ENCODE data around the gene WDR31.
"Not testable (repeated sequence)": the region's sequence is repeated elsewhere in the genome, so short reads cannot be mapped to it uniquely, and the experiment has no call there.

The WDR31 gene

DNA sequence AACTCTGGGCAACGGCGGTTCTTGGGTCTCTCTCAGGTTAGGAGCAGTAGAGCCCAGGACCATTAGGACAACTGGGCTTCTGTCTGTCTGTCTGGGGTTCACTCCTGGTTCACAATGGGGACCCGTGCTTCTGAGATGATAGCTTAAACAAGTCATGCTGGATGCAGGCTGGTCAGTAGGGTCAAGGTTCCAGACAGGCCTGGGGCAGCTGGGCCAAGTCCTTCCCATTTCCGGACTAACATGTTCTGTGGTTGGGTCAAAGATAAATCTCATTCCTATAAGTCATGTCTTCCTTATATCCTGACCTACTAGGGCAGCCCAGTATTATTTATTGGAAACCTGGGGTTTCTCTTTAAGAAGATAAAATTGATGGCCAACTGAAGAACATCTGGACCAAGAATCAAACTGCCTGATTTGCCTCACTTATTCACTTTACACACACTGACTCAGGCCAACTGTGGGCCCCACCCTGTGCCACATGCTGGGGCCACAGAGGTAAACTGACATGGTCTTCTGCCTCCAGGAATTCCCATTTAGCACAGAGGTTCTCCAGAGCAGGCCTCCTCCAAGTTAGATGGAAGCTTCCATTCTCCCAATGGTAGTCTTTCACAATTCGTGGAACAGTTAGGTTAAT is 28.4 kb upstream of the WDR31 start:
- no peak for DNase-seq

DNA sequence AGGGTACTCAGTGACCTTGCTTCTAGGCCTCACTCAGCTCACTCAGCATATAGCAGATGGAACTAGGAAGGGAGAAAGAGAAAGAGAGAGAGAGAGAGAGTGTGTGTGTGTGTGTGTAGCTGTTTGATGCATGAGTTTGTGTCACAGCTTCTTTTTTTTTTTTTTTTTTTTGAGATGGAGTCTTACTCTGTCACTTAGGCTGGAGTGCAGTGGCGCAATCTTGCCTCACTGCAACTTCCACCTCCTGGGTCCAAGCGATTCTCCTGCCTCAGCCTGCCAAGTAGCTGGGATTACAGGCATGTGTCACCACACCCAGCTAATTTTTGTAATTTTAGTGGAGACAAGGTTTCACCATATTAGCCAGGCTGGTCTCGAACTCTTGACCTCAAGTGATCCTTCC is 25.6 kb upstream of the WDR31 start:
- DNase-seq: not testable (repeated sequence)

DNA sequence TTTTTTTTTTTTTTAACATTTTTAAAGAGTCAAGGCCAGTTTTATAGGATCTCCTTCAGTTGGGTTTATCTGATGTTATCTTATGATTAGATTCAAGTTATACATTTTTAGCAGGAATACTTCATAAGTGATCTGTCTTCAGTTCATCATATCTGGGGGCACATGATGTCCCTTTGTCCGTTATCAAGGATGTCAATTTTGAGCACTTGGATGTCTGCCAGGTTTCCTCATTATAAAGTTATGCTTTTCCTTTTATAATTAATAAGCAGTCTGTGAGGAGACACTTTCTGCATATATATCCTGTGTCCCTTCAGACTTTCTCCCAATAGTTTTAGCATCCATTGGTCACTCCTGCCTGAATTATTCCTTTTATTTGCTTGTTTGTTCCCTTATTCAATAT is 24.9 kb upstream of the WDR31 start:
- no peak for DNase-seq

DNA sequence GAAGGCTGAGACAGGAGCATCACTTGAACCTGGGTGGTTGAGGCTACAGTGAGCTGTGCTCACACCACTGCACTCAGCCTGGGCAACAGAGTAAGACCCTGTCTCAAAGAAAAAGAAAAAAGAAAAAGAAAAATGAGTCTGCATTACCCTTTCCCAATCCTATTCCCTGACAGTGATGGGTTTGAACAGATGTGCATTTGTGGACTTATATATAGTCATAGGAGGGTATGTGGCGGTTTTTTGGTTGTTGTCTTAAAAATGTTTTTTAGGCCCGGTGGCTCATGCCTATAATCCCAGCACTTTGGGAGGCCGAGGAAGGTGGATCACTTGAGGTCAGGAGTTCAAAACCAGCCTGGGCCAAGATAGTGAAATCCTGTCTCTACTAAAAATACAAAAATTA is 23.3 kb upstream of the WDR31 start:
- DNase-seq: no peak

DNA sequence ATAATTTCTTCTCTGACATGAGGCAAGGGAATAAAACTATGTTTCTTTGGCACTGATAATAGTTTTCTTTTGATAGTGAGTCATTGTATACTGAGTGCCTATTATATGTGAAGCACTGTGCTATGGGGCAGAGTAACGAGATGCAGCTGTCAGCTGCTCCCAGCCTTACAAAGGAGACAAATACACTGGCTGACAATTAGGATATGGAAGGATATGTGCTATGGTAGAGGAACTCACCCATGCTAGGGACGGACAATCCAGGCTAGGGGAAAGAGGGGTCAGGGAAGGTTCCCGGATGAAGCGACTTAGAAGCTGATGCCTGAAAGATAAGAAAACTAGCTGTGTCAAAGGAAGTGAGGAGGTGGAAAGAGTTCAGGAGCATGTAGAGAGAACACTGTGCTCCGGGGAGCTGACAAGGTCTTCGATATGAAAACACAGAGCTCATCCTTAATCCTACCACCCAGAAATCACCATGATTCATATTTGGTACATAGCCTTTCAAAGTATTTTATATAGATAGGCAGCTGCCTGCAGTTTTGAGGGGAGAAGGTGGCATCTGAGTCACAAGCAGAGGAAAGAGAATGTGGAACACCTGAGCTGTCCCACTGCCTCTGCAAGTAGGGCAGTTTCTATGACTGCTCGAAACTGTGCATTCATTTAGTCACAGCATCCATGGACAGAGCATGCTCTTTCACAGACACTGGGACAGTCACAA is 21.4 kb upstream of the WDR31 start:
- DNase-seq: peak; percentile 14 to 17

DNA sequence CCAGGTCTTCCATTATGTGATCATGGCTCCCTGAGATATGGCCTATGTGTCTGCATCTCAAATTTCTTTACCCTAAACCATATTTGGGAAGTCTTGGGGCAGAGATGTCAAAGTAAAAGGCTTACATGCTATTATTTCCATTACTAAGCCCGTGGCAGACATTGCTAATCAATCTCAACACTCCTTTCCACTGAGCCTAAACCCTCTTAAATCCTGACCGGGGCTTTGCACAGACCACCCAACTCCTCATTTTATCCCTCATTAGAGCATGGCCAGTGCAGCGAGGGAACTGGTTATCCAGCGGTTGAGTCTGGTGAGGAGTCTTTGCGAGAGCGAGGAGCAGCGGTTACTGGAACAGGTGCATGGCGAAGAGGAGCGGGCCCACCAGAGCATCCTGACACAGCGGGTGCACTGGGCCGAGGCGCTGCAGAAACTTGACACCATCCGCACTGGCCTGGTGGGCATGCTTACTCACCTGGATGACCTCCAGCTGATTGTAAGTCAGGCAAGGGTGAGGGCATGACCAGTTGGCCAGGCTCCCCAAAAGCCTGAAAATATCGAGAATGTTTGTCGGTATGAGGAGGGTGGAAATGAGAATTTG is 20.3 kb upstream of the WDR31 start:
- no peak for DNase-seq

- no peak for DNase-seq
Observed at GRCh38 chr9:113359385-113359784, 19.3 kb upstream of the WDR31 start.

DNA sequence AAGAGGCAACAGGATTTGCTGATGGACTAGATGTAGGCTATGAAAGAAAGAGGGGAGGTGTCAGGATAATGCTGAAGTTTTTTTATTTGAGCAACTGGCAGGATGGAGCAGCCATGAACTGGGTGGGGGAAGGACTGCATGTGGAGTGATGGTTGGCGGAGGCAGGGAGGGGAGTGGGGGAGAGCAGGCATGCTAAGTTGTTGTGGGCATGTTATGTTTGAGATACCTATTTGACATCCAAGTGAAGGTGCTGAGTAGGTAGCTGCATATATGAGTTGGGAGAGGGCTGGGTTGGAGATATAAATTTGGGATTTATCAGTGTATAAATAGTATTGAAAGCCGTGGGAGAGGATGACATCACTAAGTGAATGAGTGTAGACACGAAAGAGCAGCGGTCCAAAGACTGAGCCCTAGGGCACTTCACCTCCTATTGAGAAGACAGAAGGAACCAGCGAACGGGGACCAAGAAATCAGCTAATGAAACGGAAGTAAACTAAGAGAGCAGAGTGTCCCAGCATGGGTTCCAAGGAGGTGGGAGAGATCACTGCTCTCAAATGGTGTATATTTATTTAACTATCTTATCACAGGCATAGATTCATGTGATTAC is 16.7 kb upstream of the WDR31 start:
- DNase-seq: no peak

- DNase-seq: no peak
Observed at GRCh38 chr9:113355040-113355596, 15.0 kb upstream of the WDR31 start.

- no peak for DNase-seq
Observed at GRCh38 chr9:113352411-113352810, 12.3 kb upstream of the WDR31 start.

DNA sequence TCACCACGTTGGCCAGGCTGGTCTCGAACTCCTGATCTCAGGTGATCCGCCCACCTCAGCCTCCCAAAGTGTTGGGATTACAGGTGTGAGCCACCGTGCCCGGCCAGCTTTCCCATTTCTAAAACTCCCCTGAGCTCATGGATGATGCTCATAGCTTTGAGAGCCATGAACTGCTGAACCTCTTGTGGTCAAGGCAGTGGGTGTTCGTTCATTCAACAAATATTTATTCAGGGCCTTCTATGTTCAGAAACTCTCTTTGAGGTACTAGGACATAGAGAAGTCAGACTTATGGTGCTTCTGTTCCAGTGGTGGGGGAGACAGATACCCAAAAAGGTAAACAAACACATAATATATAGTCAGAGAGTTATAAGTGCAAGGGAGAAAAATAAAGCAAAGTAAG is 11.9 kb upstream of the WDR31 start:
- DNase-seq: no peak

- no peak for DNase-seq
Observed at GRCh38 chr9:113350937-113351336, 10.9 kb upstream of the WDR31 start.

DNA sequence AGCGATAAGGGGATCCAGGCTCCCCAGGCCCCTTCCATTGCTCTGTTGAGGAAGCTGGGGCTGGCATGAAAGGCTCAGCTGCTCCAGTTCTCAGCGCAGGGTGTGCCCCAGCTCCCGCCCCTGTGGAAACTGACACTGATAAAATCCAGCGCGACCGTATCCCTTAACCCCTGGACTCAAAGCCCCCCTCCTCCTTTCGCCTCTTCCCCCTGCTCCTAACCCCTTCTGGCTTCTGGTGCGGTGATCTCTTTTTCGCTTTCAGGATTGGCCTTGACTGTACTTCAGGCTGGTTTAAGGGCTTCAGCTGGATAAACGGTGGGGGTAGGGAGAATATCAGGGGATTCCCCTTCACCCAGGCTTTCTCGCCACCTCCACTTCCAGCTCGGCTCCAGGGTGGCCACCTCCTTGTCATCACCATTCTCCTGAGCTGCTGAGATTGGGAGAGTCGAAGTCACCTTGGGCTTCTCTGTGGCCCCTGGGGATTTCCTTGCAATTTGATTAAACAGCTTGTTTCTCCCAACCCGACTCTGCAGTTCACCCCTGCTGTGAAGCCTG is 10.1 kb upstream of the WDR31 start:
- DNase-seq: no peak

- peak in 1 of 2 experiments; percentile 17 for DNase-seq
Observed at GRCh38 chr9:113349445-113350094, 9.5 kb upstream of the WDR31 start, which contains the start of gene BSPRY. TSS of gene BSPRY (plus strand) at chr9:113349541. CDS start at chr9:113349580, 39 bp downstream.

GRCh38 chr9:113349066-113349444 is 9.0 kb upstream of the WDR31 start:
- no peak for DNase-seq

- DNase-seq: no peak
Observed at GRCh38 chr9:113348437-113348836, 8.4 kb upstream of the WDR31 start.

DNA sequence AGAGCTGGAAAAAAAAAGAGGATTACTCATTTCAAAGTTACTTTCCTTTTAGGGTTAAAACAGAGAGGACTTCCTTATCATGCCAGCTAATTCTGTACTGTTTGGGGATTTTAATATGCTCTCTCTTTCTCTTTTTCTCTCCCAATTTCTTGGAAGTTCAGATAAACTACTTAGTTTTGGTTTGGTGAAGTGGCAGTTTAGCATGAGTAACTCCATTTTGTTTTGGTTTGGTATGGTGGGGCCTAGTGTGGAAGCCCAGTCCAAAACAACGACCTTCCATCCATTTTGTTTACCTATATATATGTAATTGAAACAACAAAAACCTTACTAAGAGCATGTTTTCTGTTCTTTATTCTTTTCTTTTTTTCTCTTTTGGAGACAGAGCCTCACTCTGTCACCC is 5.6 kb upstream of the WDR31 start:
- no peak for DNase-seq

DNA sequence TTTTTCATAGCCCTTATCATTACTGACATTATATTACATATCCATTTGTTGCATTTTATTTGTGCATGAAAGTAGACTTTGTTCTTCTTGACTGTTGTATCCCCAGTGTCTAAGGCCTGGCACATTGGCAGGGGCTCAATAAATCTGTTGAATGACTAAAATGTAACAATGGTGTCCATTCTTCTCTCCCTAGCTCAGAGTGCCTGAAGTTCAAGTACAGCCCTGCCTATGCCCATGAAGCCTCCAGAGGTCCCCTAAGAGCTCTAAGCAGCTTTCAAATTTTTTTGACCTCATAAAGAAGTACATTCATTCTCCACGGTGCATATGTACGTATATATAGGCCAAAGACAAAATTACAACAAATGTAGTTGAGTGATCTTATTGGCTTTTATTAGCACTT is 5.1 kb upstream of the WDR31 start:
- DNase-seq: no peak

GRCh38 chr9:113343732-113344231 is 3.7 kb upstream of the WDR31 start:
- DNase-seq: peak; percentile 90 to 93

DNA sequence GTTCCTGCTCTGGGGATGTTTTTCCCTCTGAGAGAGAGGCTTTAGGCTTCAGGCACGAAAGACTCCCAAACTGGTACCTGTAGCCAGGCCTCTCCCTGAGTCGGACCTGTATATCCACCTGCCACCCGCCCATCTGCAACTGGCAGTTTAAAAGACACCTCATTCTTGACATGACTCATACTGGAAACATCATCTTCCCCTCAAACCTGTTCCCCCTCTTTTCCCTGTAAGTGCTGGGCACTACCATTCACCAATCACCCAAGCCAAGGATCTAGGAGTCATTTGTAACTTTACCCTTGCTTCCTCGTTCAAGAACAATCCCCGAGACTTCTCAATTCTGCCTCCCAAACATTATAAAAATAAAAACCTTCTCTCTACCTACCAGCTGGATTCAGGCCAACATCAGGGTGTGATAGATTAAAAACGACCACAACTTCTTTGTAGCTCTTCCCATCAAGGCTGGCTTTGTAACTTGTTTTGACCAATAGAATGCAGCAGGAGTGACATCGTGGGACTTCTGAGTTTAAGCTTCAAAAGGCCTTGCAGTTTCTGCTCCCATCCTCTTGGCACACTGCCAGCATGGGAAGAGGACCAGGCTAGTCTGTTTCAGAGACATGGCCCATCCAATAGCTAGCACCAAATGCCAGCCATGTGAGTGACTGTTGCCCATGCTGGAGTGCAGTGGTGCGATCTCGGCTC is 1.8 kb upstream of the WDR31 start:
- DNase-seq: peak in 1 of 2 experiments; percentile 22

GRCh38 chr9:113337714-113338113 is 2.4 kb downstream of the WDR31 start:
- DNase-seq: no peak

DNA sequence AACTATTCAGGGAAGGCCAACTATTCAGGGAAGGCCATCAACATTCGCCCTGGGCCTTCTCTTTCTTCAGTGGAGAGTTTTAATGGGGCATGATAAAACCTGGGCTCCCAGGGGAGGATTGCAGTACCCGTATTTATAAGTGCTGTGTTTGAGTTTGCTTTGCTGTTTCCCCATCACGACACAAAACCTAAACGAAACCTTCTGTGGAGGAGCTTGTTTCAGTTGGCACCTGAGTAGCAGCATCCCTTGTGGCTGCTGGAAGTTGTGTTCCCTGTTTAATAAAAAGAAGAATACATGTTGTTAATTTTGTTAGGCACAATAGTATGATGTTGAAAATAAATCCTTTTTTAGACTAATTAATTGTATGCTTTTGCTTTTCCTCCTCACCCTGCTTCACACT is 8.3 kb downstream of the WDR31 start:
- DNase-seq: no peak
